Endothelial cell of umbilical vein (primary cell): ENCODE results near the gene ZNF43. TPM values are rescaled to one million over a fixed set of nuclear protein-coding genes. Genes with fewer than 3 reads are reported as not detected.
"Not testable (repeated sequence)": the region's sequence is repeated elsewhere in the genome, so short reads cannot be mapped to it uniquely, and the experiment has no call there.

Experiments
- BruUV-seq: library from RNA; stranded (reverse); fragments of 400-500 nt; replicated peaks from 2 replicates; lab custom pipeline; 2021; lab: Mats Ljungman, UMichigan
- CTCF ChIA-PET: fragments of 300-600, 350-600 bp; sonication (Branson Sonifier 250); formaldehyde crosslinking; loops from one replicate; lab custom pipeline; 2021; ENCODE audit warnings: antibody characterized with exemption, inconsistent platforms; lab: Charles Lee
- POLR2A ChIA-PET: fragments of 300-600, 350-600 bp; sonication (Branson Sonifier 250); formaldehyde crosslinking; loops from one replicate; lab custom pipeline; 2021; ENCODE audit warnings: antibody characterized with exemption, inconsistent platforms; lab: Charles Lee
- DNase-seq: peaks from one replicate; pipeline ENCODE4 v3.0.0-alpha.2; 2011; ENCODE audit warnings: low read depth, low spot score
- FAIRE-seq: peaks from 2 replicates; lab custom pipeline; 2011; peaks lifted over from hg19 to GRCh38; lab: Jason Lieb, UNC
- H2AFZ ChIP-seq: 2 replicates; pipeline ENCODE4 v1.6.0; 2012; ENCODE audit warnings: low read depth, low read length, control low read depth, inconsistent platforms
- H3K27ac ChIP-seq: 2 replicates; pipeline ENCODE4 v1.5.1; 2011; ENCODE audit warnings: low read depth, mild to moderate bottlenecking, control low read depth, low read length, moderate library complexity; ENCODE audit not compliant: insufficient read depth
- H3K27me3 ChIP-seq, 2 experiments: 2 replicates each; pipeline versions ENCODE4 v1.6.0 to v1.6.1; 2011; ENCODE audit warnings: low read length in 2 of 2, mixed read lengths in 1 of 2; ENCODE audit not compliant: control insufficient read depth in 2 of 2, insufficient read depth in 2 of 2
- H3K36me3 ChIP-seq, 2 experiments: 2 replicates in 1 of 2; 3 replicates in 1 of 2; pipeline ENCODE4 v1.5.1; 2011; ENCODE audit warnings: low read length in 2 of 2, mild to moderate bottlenecking in 1 of 2, moderate library complexity in 1 of 2; ENCODE audit not compliant: control insufficient read depth in 2 of 2, insufficient read depth in 2 of 2; ENCODE audit errors: extremely low read depth in 1 of 2
- H3K4me1 ChIP-seq: 3 replicates; pipeline ENCODE4 v1.5.1; 2011; ENCODE audit warnings: mild to moderate bottlenecking, low read length; ENCODE audit not compliant: control insufficient read depth, insufficient read depth; ENCODE audit errors: extremely low read depth
- H3K4me2 ChIP-seq: 2 replicates; pipeline ENCODE4 v1.6.1; 2011; ENCODE audit warnings: low read length, control low read depth, mixed read lengths; ENCODE audit not compliant: insufficient read depth
- H3K4me3 ChIP-seq, 3 experiments: fragments of 200-600 bp in 1 of 3; sonication (generic), shearing (Covaris generic) in 1 of 3; replicated peaks in 1 of 3; 2 replicates each; pipeline ENCODE4 v1.5.1; 2011 to 2016; ENCODE audit warnings: control low read depth in 3 of 3, low read length in 3 of 3, mild to moderate bottlenecking in 2 of 3, inconsistent platforms in 1 of 3, low read depth in 1 of 3, moderate library complexity in 1 of 3; ENCODE audit not compliant: insufficient read depth in 1 of 3
- H3K79me2 ChIP-seq: 2 replicates; pipeline ENCODE4 v1.6.0; 2012; ENCODE audit warnings: low read length, inconsistent platforms; ENCODE audit not compliant: control insufficient read depth, insufficient read depth
- H3K9ac ChIP-seq: replicated peaks from 2 replicates; pipeline ENCODE3; 2011; ENCODE audit warnings: low read length, control low read depth; ENCODE audit not compliant: insufficient read depth; ENCODE audit errors: extremely low read depth
- H3K9me1 ChIP-seq: replicated peaks from 3 replicates; pipeline ENCODE4 v1.6.0; 2011; ENCODE audit warnings: mild to moderate bottlenecking, low read length; ENCODE audit not compliant: control insufficient read depth, insufficient read depth; ENCODE audit errors: extremely low read depth
- H3K9me3 ChIP-seq: replicated peaks from 2 replicates; pipeline ENCODE4 v1.5.1; 2012; ENCODE audit warnings: low read length, inconsistent platforms; ENCODE audit not compliant: control insufficient read depth, insufficient read depth
- H4K20me1 ChIP-seq: replicated peaks from 2 replicates; pipeline ENCODE3; 2011; ENCODE audit warnings: mild to moderate bottlenecking, low read length; ENCODE audit not compliant: control insufficient read depth, insufficient read depth; ENCODE audit errors: extremely low read depth
- CTCF ChIP-seq, 2 donors: IDR thresholded peaks; 1 replicate in 1 of 2; 2 replicates in 1 of 2; pipeline ENCODE4 v1.5.1; 2011; ENCODE audit warnings: low read length in 2 of 2, mild to moderate bottlenecking in 2 of 2, moderate library complexity in 2 of 2, control low read depth in 1 of 2, inconsistent platforms in 1 of 2, low read depth in 1 of 2; ENCODE audit not compliant: insufficient read depth in 1 of 2; ENCODE audit errors: extremely low read depth in 1 of 2
- EZH2 ChIP-seq: IDR thresholded peaks from 2 replicates; pipeline ENCODE4 v1.6.1; 2012; ENCODE audit warnings: borderline replicate concordance, low read depth, mild to moderate bottlenecking, moderate library complexity, low read length, inconsistent platforms; ENCODE audit not compliant: severe bottlenecking
- FOS ChIP-seq: IDR thresholded peaks from 2 replicates; pipeline ENCODE4 v1.6.1; 2011; ENCODE audit warnings: mild to moderate bottlenecking, low read length, moderate library complexity, borderline replicate concordance; ENCODE audit not compliant: insufficient read depth
- GATA2 ChIP-seq: IDR thresholded peaks from 2 replicates; pipeline ENCODE4 v1.7.0; 2011; ENCODE audit warnings: low read depth, mild to moderate bottlenecking, moderate library complexity, mixed read lengths, low read length; ENCODE audit not compliant: insufficient read length, insufficient read depth
- JUN ChIP-seq: IDR thresholded peaks from 2 replicates; pipeline ENCODE4 v1.6.1; 2011; ENCODE audit warnings: borderline replicate concordance, low read depth; ENCODE audit not compliant: insufficient read length, insufficient read depth
- MAX ChIP-seq: IDR thresholded peaks from 2 replicates; pipeline ENCODE4 v1.6.1; 2011; ENCODE audit not compliant: insufficient read depth, insufficient read length
- MYC ChIP-seq: IDR thresholded peaks from one replicate; pipeline ENCODE4 v1.6.1; 2011; ENCODE audit warnings: mild to moderate bottlenecking, low read depth, low read length
- POLR2A ChIP-seq: IDR thresholded peaks from 2 replicates; pipeline ENCODE4 v1.6.1; 2012; ENCODE audit warnings: low read depth, mild to moderate bottlenecking, control low read depth, low read length
- POLR2AphosphoS5 ChIP-seq: IDR thresholded peaks from 2 replicates; pipeline ENCODE4 v1.6.1; 2012; ENCODE audit warnings: low read depth, mild to moderate bottlenecking, control low read depth, low read length, moderate library complexity; ENCODE audit not compliant: insufficient read depth
- dilution Hi-C: fragments of 300-500 bp; cut with MboI; formaldehyde crosslinking; loops from one replicate; pipeline ENCODE4 v1.15.0; 2019; ENCODE audit warnings: low sequenced_read_pairs; ENCODE audit not compliant: extremely low pct_ligation_motif_present
- intact Hi-C: fragments of 100-400 bp; cut with micrococcal nuclease; formaldehyde crosslinking; loops from one replicate; pipeline ENCODE4 v1.10.0; 2022
- polyA plus RNA-seq, 4 experiments: library from polyadenylated mRNA; depleted of rRNA in 3 of 4; stranded (reverse) in 3 of 4; unstranded in 1 of 4; fragments of >200 nt; gene quantifications; 2 replicates each; pipeline versions ENCODE4 v1.2.1 to v1.2.3, GENCODE V29; 2011 to 2012; ENCODE audit warnings: missing spikeins in 1 of 4
- total RNA-seq: library from RNA; stranded (reverse); gene quantifications from 2 replicates; pipeline ENCODE4 v1.2.3, GENCODE V29; 2021

The ZNF43 gene
- total and polyA plus RNA-seq, 2 donors (not counting 3 experiments of a cell fraction or from before 2014, with no cell fraction given), result 6.4 to 21.1 TPM

GRCh38 chr19:21883516-21883915, 47.5 kb upstream of the ZNF43 start:
- DNase-seq, result no peak
- no peak overlapping the region for H2AFZ ChIP-seq
- BruUV-seq, result no TSS peak
- intact Hi-C loops, result no loop called here
- POLR2A ChIA-PET, result no interaction called here
- no peaks in the 10 kb centered on the region for H3K36me3 ChIP-seq
- no peaks in the 10 kb centered on the region for H3K4me1 ChIP-seq
- H4K20me1 ChIP-seq, result no peaks in the 10 kb centered on the region
- H3K9me1 ChIP-seq, result no peaks in the 10 kb centered on the region
- H3K27ac ChIP-seq, result no peak overlapping the region
- FAIRE-seq, result no peak
- CTCF ChIA-PET, result no interaction called here
- H3K27me3 ChIP-seq, result no peaks in the 10 kb centered on the region
- no peak for TF ChIP-seq POLR2A
- no peak for TF ChIP-seq POLR2AphosphoS5
- TF ChIP-seq JUN, result no peak
- no peak for TF ChIP-seq EZH2
- no peak for TF ChIP-seq GATA2
- no peak for TF ChIP-seq MAX
- no peak for TF ChIP-seq FOS
- TF ChIP-seq MYC, result no peak
- TF ChIP-seq CTCF (IDR thresholded peaks at IDR 0.05; ENCODE audit: extremely low read depth in 1 of 2, insufficient read depth in 1 of 2, low read depth in 1 of 2, low read length in 2 of 2), result no peak
- dilution Hi-C loops, result no loop called here
- H3K79me2 ChIP-seq, result no peaks in the 10 kb centered on the region
- H3K4me3 ChIP-seq, result no peak overlapping the region
- H3K9ac ChIP-seq, result no peak overlapping the region
- no peak overlapping the region for H3K4me2 ChIP-seq
- H3K9me3 ChIP-seq, result peaks cover 3% of the 10 kb centered on the region

- H3K9ac ChIP-seq, H3K4me2 ChIP-seq, H3K9me3 ChIP-seq, H3K79me2 ChIP-seq, H4K20me1 ChIP-seq, H3K4me3 ChIP-seq, H3K9me1 ChIP-seq, H2AFZ ChIP-seq, intact Hi-C loops, DNase-seq, H3K27me3 ChIP-seq, dilution Hi-C loops, H3K27ac ChIP-seq, FAIRE-seq, H3K4me1 ChIP-seq, H3K36me3 ChIP-seq, CTCF ChIA-PET, BruUV-seq, POLR2A ChIA-PET: not testable (repeated sequence)
Measured at GRCh38 chr19:21880761-21881160, 44.8 kb upstream of the ZNF43 start.
